ENCODE data around the gene ACSL3. TPM values are rescaled to one million over a fixed set of nuclear protein-coding genes. Genes with fewer than 3 reads are reported as not detected.

ACSL3 gene
- polyA plus RNA-seq, 1 donor from 2014 or later: 119 TPM

- Histone ChIP-seq H3K36me3 (ENCODE audit: insufficient read depth, low read length) (no peaks in the 10 kb centered on the region), H2AFZ (ENCODE audit: low read depth, low read length) (no peak overlapping the region), H3K27me3 (ENCODE audit: insufficient read depth, low read depth, low read length) (no peaks in the 10 kb centered on the region), H3F3A (ENCODE audit: insufficient read depth, low read length, poor library complexity, severe bottlenecking) (no peaks in the 10 kb centered on the region), H4K20me1 (ENCODE audit: insufficient read depth) (no peaks in the 10 kb centered on the region), H3K79me2 (replicated peaks; ENCODE audit: insufficient read depth, low read length) (no peaks in the 10 kb centered on the region), H3K4me2 (ENCODE audit: low read length) (no peak overlapping the region), H3K27ac (ENCODE audit: low read length) (no peak overlapping the region), H3K9me3 (ENCODE audit: low read length) (no peaks in the 10 kb centered on the region), H3K9me2 (ENCODE audit: insufficient read depth, low read length) (no peaks in the 10 kb centered on the region), H3K4me3 (ENCODE audit: low read length) (no peak overlapping the region), H3K9ac (ENCODE audit: low read length) (no peak overlapping the region)
- no peak for TF ChIP-seq TAF1 (IDR thresholded peaks at IDR 0.05; ENCODE audit: low read depth)
- TF ChIP-seq MXI1 (conservative IDR thresholded peaks at IDR 0.05; ENCODE audit: poor library complexity, severe bottlenecking): no peak
- no peak for TF ChIP-seq EP300 (conservative IDR thresholded peaks at IDR 0.05; ENCODE audit: poor library complexity, severe bottlenecking)
- no peak for TF ChIP-seq POLR2AphosphoS5 (IDR thresholded peaks at IDR 0.05)
- TF ChIP-seq RAD21 (conservative IDR thresholded peaks at IDR 0.05): no peak
- TF ChIP-seq EZH2 (IDR thresholded peaks at IDR 0.05; ENCODE audit: borderline replicate concordance, insufficient read depth, low read length, poor library complexity, severe bottlenecking): no peak
- TF ChIP-seq REST (IDR thresholded peaks at IDR 0.05; ENCODE audit: borderline replicate concordance): no peak
- no peak for TF ChIP-seq SMC3 (conservative IDR thresholded peaks at IDR 0.05; ENCODE audit: poor library complexity)
- TF ChIP-seq, protein P1, sequence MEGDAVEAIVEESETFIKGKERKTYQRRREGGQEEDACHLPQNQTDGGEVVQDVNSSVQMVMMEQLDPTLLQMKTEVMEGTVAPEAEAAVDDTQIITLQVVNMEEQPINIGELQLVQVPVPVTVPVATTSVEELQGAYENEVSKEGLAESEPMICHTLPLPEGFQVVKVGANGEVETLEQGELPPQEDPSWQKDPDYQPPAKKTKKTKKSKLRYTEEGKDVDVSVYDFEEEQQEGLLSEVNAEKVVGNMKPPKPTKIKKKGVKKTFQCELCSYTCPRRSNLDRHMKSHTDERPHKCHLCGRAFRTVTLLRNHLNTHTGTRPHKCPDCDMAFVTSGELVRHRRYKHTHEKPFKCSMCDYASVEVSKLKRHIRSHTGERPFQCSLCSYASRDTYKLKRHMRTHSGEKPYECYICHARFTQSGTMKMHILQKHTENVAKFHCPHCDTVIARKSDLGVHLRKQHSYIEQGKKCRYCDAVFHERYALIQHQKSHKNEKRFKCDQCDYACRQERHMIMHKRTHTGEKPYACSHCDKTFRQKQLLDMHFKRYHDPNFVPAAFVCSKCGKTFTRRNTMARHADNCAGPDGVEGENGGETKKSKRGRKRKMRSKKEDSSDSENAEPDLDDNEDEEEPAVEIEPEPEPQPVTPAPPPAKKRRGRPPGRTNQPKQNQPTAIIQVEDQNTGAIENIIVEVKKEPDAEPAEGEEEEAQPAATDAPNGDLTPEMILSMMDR (IDR thresholded peaks at IDR 0.05; ENCODE audit: poor library complexity, severe bottlenecking): no peak
These were observed 8.7 kb upstream of the ACSL3 start for GRCh38 chr2:222851956-222852617.

GRCh38 chr2:222854773-222855700 is 5.8 kb upstream of the ACSL3 start:
- H3K36me3 ChIP-seq (ENCODE audit: insufficient read depth, low read length): no peaks in the 10 kb centered on the region
- H3K9me3 ChIP-seq (ENCODE audit: low read length): no peaks in the 10 kb centered on the region

More at GRCh38 chr2:222854773-222855700, 5.8 kb upstream of the ACSL3 start:
- TF ChIP-seq, protein P1 (IDR thresholded peaks at IDR 0.05; ENCODE audit: poor library complexity, severe bottlenecking): no peak
- TF ChIP-seq POLR2AphosphoS5 (IDR thresholded peaks at IDR 0.05): no peak
- no peak for TF ChIP-seq REST (IDR thresholded peaks at IDR 0.05; ENCODE audit: borderline replicate concordance)
- no peak for TF ChIP-seq RAD21 (conservative IDR thresholded peaks at IDR 0.05)
- no peak for TF ChIP-seq SMC3 (conservative IDR thresholded peaks at IDR 0.05; ENCODE audit: poor library complexity)
- no peak for TF ChIP-seq EP300 (conservative IDR thresholded peaks at IDR 0.05; ENCODE audit: poor library complexity, severe bottlenecking)
- no peak for TF ChIP-seq EZH2 (IDR thresholded peaks at IDR 0.05; ENCODE audit: borderline replicate concordance, insufficient read depth, low read length, poor library complexity, severe bottlenecking)
- TF ChIP-seq TAF1 (IDR thresholded peaks at IDR 0.05; ENCODE audit: low read depth): no peak
- TF ChIP-seq MXI1 (conservative IDR thresholded peaks at IDR 0.05; ENCODE audit: poor library complexity, severe bottlenecking): no peak
- no peak overlapping the region for H3K4me3 ChIP-seq (ENCODE audit: low read length)
- H3K27ac ChIP-seq (ENCODE audit: low read length): no peak overlapping the region
- H3K9ac ChIP-seq (ENCODE audit: low read length): no peak overlapping the region
- no peaks in the 10 kb centered on the region for H3K27me3 ChIP-seq (ENCODE audit: insufficient read depth, low read depth, low read length)
- no peak overlapping the region for H3K4me2 ChIP-seq (ENCODE audit: low read length)
- H4K20me1 ChIP-seq (ENCODE audit: insufficient read depth): no peaks in the 10 kb centered on the region
- H3K79me2 ChIP-seq (replicated peaks; ENCODE audit: insufficient read depth, low read length): no peaks in the 10 kb centered on the region
- no peak overlapping the region for H2AFZ ChIP-seq (ENCODE audit: low read depth, low read length)
- H3K9me2 ChIP-seq (ENCODE audit: insufficient read depth, low read length): no peaks in the 10 kb centered on the region
- H3F3A ChIP-seq (ENCODE audit: insufficient read depth, low read length, poor library complexity, severe bottlenecking): peaks cover under 1% of the 10 kb centered on the region

Measured in neural cell (in vitro differentiated cells).